ENCODE measurements around the gene GYG2. TPM values are rescaled to one million over a fixed set of nuclear protein-coding genes. Genes with fewer than 3 reads are reported as not detected.

GYG2 gene
- total and polyA plus RNA-seq, 2 donors (not counting 3 experiments of a cell fraction or from before 2014, with no cell fraction given) = 0.12 to 0.22 TPM

- H3K36me3 ChIP-seq (ENCODE audit: control insufficient read depth in 2 of 2, extremely low read depth in 1 of 2, insufficient read depth in 2 of 2, low read length in 2 of 2) = no peaks in the 10 kb centered on the region
- H3K79me2 ChIP-seq (ENCODE audit: control insufficient read depth, insufficient read depth, low read length) = no peaks in the 10 kb centered on the region
- FAIRE-seq = no peak
- CTCF ChIA-PET = interaction anchor here (0.8 kb wide), 1 partner anchor 12 kb away, joined by 3 read pairs; no protein-coding TSS in a partner anchor
- TF ChIP-seq EZH2 (IDR thresholded peaks at IDR 0.05; ENCODE audit: borderline replicate concordance, low read depth, low read length, severe bottlenecking) (no peak), FOS (IDR thresholded peaks at IDR 0.05; ENCODE audit: borderline replicate concordance, insufficient read depth, low read length) (no peak), CTCF (IDR thresholded peaks at IDR 0.05; ENCODE audit: extremely low read depth in 1 of 2, insufficient read depth in 1 of 2, low read depth in 1 of 2, low read length in 2 of 2) (no peak), MYC (IDR thresholded peaks at IDR 0.05; ENCODE audit: low read depth, low read length) (no peak), POLR2AphosphoS5 (IDR thresholded peaks at IDR 0.05; ENCODE audit: insufficient read depth, low read depth, low read length) (no peak), JUN (IDR thresholded peaks at IDR 0.05; ENCODE audit: borderline replicate concordance, insufficient read depth, insufficient read length, low read depth) (no peak), POLR2A (IDR thresholded peaks at IDR 0.05; ENCODE audit: low read depth, low read length) (no peak), GATA2 (IDR thresholded peaks at IDR 0.05; ENCODE audit: insufficient read depth, insufficient read length, low read depth, low read length) (no peak)
- TF ChIP-seq, protein P1, sequence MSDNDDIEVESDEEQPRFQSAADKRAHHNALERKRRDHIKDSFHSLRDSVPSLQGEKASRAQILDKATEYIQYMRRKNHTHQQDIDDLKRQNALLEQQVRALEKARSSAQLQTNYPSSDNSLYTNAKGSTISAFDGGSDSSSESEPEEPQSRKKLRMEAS (IDR thresholded peaks at IDR 0.05; ENCODE audit: insufficient read depth, insufficient read length) = no peak
- no peak overlapping the region for H3K4me3 ChIP-seq (replicated peaks in 1 of 3; ENCODE audit: insufficient read depth in 1 of 3, low read depth in 1 of 3, low read length in 3 of 3)
- H3K4me1 ChIP-seq (ENCODE audit: control insufficient read depth, extremely low read depth, insufficient read depth, low read length) = no peaks in the 10 kb centered on the region
- no peak overlapping the region for H3K9ac ChIP-seq (replicated peaks; ENCODE audit: extremely low read depth, insufficient read depth, low read length)
- H3K27ac ChIP-seq (ENCODE audit: insufficient read depth, low read depth, low read length) = no peak overlapping the region
- POLR2A ChIA-PET = no interaction called here
- dilution Hi-C loops (cut with MboI; ENCODE audit: extremely low pct_ligation_motif_present, low sequenced_read_pairs) (no loop called here), intact Hi-C loops (cut with micrococcal nuclease) (no loop called here)
- no peak for DNase-seq (ENCODE audit: low read depth, low spot score)
- H3K9me3 ChIP-seq (replicated peaks; ENCODE audit: control insufficient read depth, insufficient read depth, low read length) = no peaks in the 10 kb centered on the region
- H4K20me1 ChIP-seq (replicated peaks; ENCODE audit: control insufficient read depth, extremely low read depth, insufficient read depth, low read length) = no peaks in the 10 kb centered on the region
- no peaks in the 10 kb centered on the region for H3K9me1 ChIP-seq (replicated peaks; ENCODE audit: control insufficient read depth, extremely low read depth, insufficient read depth, low read length)
- H2AFZ ChIP-seq (ENCODE audit: low read depth, low read length) = no peak overlapping the region
- peaks cover 11 to 14% of the 10 kb centered on the region in 2 experiments for H3K27me3 ChIP-seq (ENCODE audit: control insufficient read depth in 2 of 2, insufficient read depth in 2 of 2, low read length in 2 of 2)
- no peak overlapping the region for H3K4me2 ChIP-seq (ENCODE audit: insufficient read depth, low read length)
- BruUV-seq (replicated peaks) = no TSS peak
These were observed 2.9 kb downstream of the GYG2 start for GRCh38 chrX:2831471-2832228.
